Natural killer cell (primary cell): ENCODE measurements around the gene NWD2. TPM values are rescaled to one million over a fixed set of nuclear protein-coding genes. Genes with fewer than 3 reads are reported as not detected.

Source experiments
- ATAC-seq, 3 donors: fragments of 150-1000 bp in 2 of 3; fragments of 200-7000 bp in 1 of 3; cut with Tn5 transposase; 1 replicate in 1 of 3; 2 replicates in 2 of 3; pipeline ENCODE4 v1.10.0; 2021; ENCODE audit warnings: mild to moderate bottlenecking in 2 of 3, moderate library complexity in 2 of 3
- DNase-seq, 2 donors: peaks; one replicate each; pipeline versions ENCODE4 v3.0.0 to v3.0.0-alpha.2; 2013 to 2021; ENCODE audit warnings: mixed read lengths in 1 of 2
- H3K27ac ChIP-seq: one replicate; pipeline ENCODE4 v1.5.1; 2013; ENCODE audit warnings: mild to moderate bottlenecking, low read length
- H3K27me3 ChIP-seq: one replicate; pipeline ENCODE4 v1.6.1; 2013; ENCODE audit warnings: low read length; ENCODE audit not compliant: control insufficient read depth, insufficient read depth
- H3K36me3 ChIP-seq: one replicate; pipeline ENCODE4 v1.6.1; 2013; ENCODE audit warnings: low read length; ENCODE audit not compliant: control insufficient read depth, insufficient read depth
- H3K4me1 ChIP-seq: one replicate; pipeline ENCODE4 v1.6.1; 2013; ENCODE audit warnings: low read length; ENCODE audit not compliant: control insufficient read depth, insufficient read depth
- H3K4me3 ChIP-seq: one replicate; pipeline ENCODE4 v1.5.1; 2013; ENCODE audit warnings: low read length
- H3K9me3 ChIP-seq: one replicate; pipeline ENCODE4 v1.6.1; 2013; ENCODE audit warnings: low read length; ENCODE audit not compliant: control insufficient read depth, insufficient read depth
- H3K27ac Mint-ChIP-seq, 2 donors: one replicate each; pipeline ENCODE4 v1.8.0; 2022; ENCODE audit warnings: mild to moderate bottlenecking in 2 of 2, mixed read lengths in 2 of 2, moderate library complexity in 1 of 2
- H3K27me3 Mint-ChIP-seq, 2 donors: one replicate each; pipeline ENCODE4 v1.8.0; 2022; ENCODE audit warnings: low read depth in 2 of 2, mixed read lengths in 2 of 2
- H3K36me3 Mint-ChIP-seq: one replicate; pipeline ENCODE4 v1.8.0; 2022; ENCODE audit warnings: mixed read lengths
- H3K4me1 Mint-ChIP-seq, 2 donors: one replicate each; pipeline ENCODE4 v1.8.0; 2022; ENCODE audit warnings: mixed read lengths in 2 of 2
- H3K4me3 Mint-ChIP-seq: one replicate; pipeline ENCODE4 v1.8.0; 2022; ENCODE audit warnings: mild to moderate bottlenecking, moderate library complexity, mixed read lengths
- H3K9me3 Mint-ChIP-seq, 2 donors: one replicate each; pipeline ENCODE4 v1.8.0; 2022; ENCODE audit warnings: mixed read lengths in 2 of 2
- CTCF ChIP-seq: fragments of 200-600 bp; IDR thresholded peaks from one replicate; pipeline ENCODE4 v1.8.0; 2022; ENCODE audit warnings: antibody characterized with exemption
- WGBS: methylation state at CpG from one replicate; pipeline ENCODE4 v1.1.7; 2013; ENCODE audit warnings: missing lambda C conversion rate; ENCODE audit not compliant: insufficient coverage; 5-methylcytosine and 5-hydroxymethylcytosine counted together
- intact Hi-C: fragments of 100-400 bp; cut with micrococcal nuclease; formaldehyde crosslinking; loops from one replicate; pipeline ENCODE4 v1.14.2; 2022
- total RNA-seq, 4 donors: library from RNA; stranded (reverse); fragments of 120-200 nt in 1 of 4; gene quantifications; one replicate each; pipeline versions ENCODE4 v1.2.3 to v1.2.4, GENCODE V29; 2013 to 2022

NWD2 gene
- total RNA-seq, 3 donors from 2014 or later (not counting 1 experiment from before 2014, with no cell fraction given) = not detected

GRCh38 chr4:37219242-37219641 is 25.3 kb upstream of the NWD2 start:
- no peaks in the 10 kb centered on the region for H3K4me1 Mint-ChIP-seq

GRCh38 chr4:37219990-37220389 is 24.6 kb upstream of the NWD2 start:
- no peak for TF ChIP-seq CTCF
- Histone ChIP-seq H3K27ac (no peak overlapping the region), H3K36me3 (no peaks in the 10 kb centered on the region), H3K4me3 (no peak overlapping the region), H3K4me1 (no peaks in the 10 kb centered on the region), H3K9me3 (no peaks in the 10 kb centered on the region), H3K27me3 (no peaks in the 10 kb centered on the region)
- Mint-ChIP-seq H3K27ac (no peak overlapping the region), H3K4me1 (no peaks in the 10 kb centered on the region), H3K9me3 (peaks cover 0 to 4% of the 10 kb centered on the region in 2 donors), H3K4me3 (no peak overlapping the region), H3K27me3 (no peaks in the 10 kb centered on the region), H3K36me3 (no peaks in the 10 kb centered on the region)
- 94% methylated on average over 2 of the region's 2 CpGs for WGBS
- intact Hi-C loops = no loop called here
- ATAC-seq = no peak
- DNase-seq = no peak

More at GRCh38 chr4:37219242-37219641, 25.3 kb upstream of the NWD2 start:
- Histone ChIP-seq H3K4me3 (no peak overlapping the region), H3K9me3 (no peaks in the 10 kb centered on the region), H3K36me3 (no peaks in the 10 kb centered on the region), H3K27me3 (no peaks in the 10 kb centered on the region), H3K27ac (no peak overlapping the region), H3K4me1 (no peaks in the 10 kb centered on the region)
- intact Hi-C loops = no loop called here
- Mint-ChIP-seq H3K27me3 (no peaks in the 10 kb centered on the region), H3K9me3 (peaks cover 0 to 4% of the 10 kb centered on the region in 2 donors), H3K27ac (no peak overlapping the region), H3K36me3 (no peaks in the 10 kb centered on the region), H3K4me3 (no peak overlapping the region)
- TF ChIP-seq CTCF = no peak
- no peak for DNase-seq
- ATAC-seq = no peak
- 74% methylated on average over 2 of the region's 3 CpGs for WGBS

GRCh38 chr4:37220685-37221084 is 23.9 kb upstream of the NWD2 start:
- Histone ChIP-seq H3K36me3 (no peaks in the 10 kb centered on the region), H3K4me3 (no peak overlapping the region), H3K27me3 (no peaks in the 10 kb centered on the region), H3K4me1 (no peaks in the 10 kb centered on the region), H3K9me3 (no peaks in the 10 kb centered on the region), H3K27ac (no peak overlapping the region)
- Mint-ChIP-seq H3K4me3 (no peak overlapping the region), H3K4me1 (no peaks in the 10 kb centered on the region), H3K27me3 (no peaks in the 10 kb centered on the region), H3K36me3 (no peaks in the 10 kb centered on the region), H3K9me3 (peaks cover 0 to 4% of the 10 kb centered on the region in 2 donors), H3K27ac (no peak overlapping the region)
- no peak for DNase-seq
- TF ChIP-seq CTCF = no peak
- WGBS = 90% methylated on average over 2 of the region's 3 CpGs
- intact Hi-C loops = no loop called here
- ATAC-seq = no peak

- Mint-ChIP-seq H3K4me1 (no peaks in the 10 kb centered on the region), H3K27ac (no peak overlapping the region), H3K36me3 (no peaks in the 10 kb centered on the region), H3K4me3 (no peak overlapping the region), H3K27me3 (no peaks in the 10 kb centered on the region), H3K9me3 (peaks cover 0 to 4% of the 10 kb centered on the region in 2 donors)
- Histone ChIP-seq H3K4me1 (no peaks in the 10 kb centered on the region), H3K36me3 (no peaks in the 10 kb centered on the region), H3K27ac (no peak overlapping the region), H3K4me3 (no peak overlapping the region), H3K9me3 (no peaks in the 10 kb centered on the region), H3K27me3 (no peaks in the 10 kb centered on the region)
- no peak for ATAC-seq
- TF ChIP-seq CTCF = no peak
- intact Hi-C loops = no loop called here
- no peak for DNase-seq
- WGBS = 100% methylated on average over 1 of the region's 1 CpG
Observed at GRCh38 chr4:37223732-37224131, 20.8 kb upstream of the NWD2 start.
